HG03108 (cell line): ENCODE measurements around the gene ARHGAP24.

Experiments used
- ATAC-seq: cut with Tn5 transposase; IDR thresholded peaks from one replicate; pipeline ENCODE4 v1.9.1; 2021; ENCODE audit warnings: moderate library complexity; ENCODE audit not compliant: unreplicated experiment

The ARHGAP24 gene

GRCh38 chr4:85684676-85685075 is 209.7 kb downstream of the ARHGAP24 start:
- ATAC-seq, result no peak

- ATAC-seq, result no peak
Observed at GRCh38 chr4:85686398-85686797, 211.4 kb downstream of the ARHGAP24 start.

- ATAC-seq, result no peak
Observed at GRCh38 chr4:85688055-85688740, 213.2 kb downstream of the ARHGAP24 start.

GRCh38 chr4:85696661-85697060 is 221.7 kb downstream of the ARHGAP24 start:
- no peak for ATAC-seq

GRCh38 chr4:85697854-85698253 is 222.9 kb downstream of the ARHGAP24 start:
- ATAC-seq, result no peak

GRCh38 chr4:85700362-85700761 is 225.4 kb downstream of the ARHGAP24 start:
- ATAC-seq, result no peak

GRCh38 chr4:85701861-85702321 is 226.9 kb downstream of the ARHGAP24 start:
- peak; percentile 99 for ATAC-seq

GRCh38 chr4:85703096-85703495 is 228.1 kb downstream of the ARHGAP24 start:
- no peak for ATAC-seq

GRCh38 chr4:85707611-85708010 is 232.7 kb downstream of the ARHGAP24 start:
- ATAC-seq, result peak; percentile 88

GRCh38 chr4:85708468-85708867 is 233.5 kb downstream of the ARHGAP24 start:
- no peak for ATAC-seq

- ATAC-seq, result no peak
Observed at GRCh38 chr4:85713005-85713404, 238.1 kb downstream of the ARHGAP24 start.

GRCh38 chr4:85715991-85716737 is 241.2 kb downstream of the ARHGAP24 start:
- ATAC-seq, result no peak

GRCh38 chr4:85717351-85717750 is 242.4 kb downstream of the ARHGAP24 start:
- no peak for ATAC-seq

- no peak for ATAC-seq
Observed at GRCh38 chr4:85717847-85718246, 242.9 kb downstream of the ARHGAP24 start.

GRCh38 chr4:85720735-85721134 is 245.8 kb downstream of the ARHGAP24 start:
- ATAC-seq, result no peak

- ATAC-seq, result no peak
Observed at GRCh38 chr4:85722401-85722800, 247.5 kb downstream of the ARHGAP24 start.

- no peak for ATAC-seq
Observed at GRCh38 chr4:85722807-85723206, 247.9 kb downstream of the ARHGAP24 start.

GRCh38 chr4:85724791-85725563 is 250.0 kb downstream of the ARHGAP24 start:
- peak; percentile 33 for ATAC-seq

- ATAC-seq, result peak; percentile 71
Observed at GRCh38 chr4:85725721-85726170, 250.8 kb downstream of the ARHGAP24 start.

GRCh38 chr4:85726555-85726954 is 251.6 kb downstream of the ARHGAP24 start:
- no peak for ATAC-seq

GRCh38 chr4:85728464-85728863 is 253.5 kb downstream of the ARHGAP24 start:
- no peak for ATAC-seq
